GM18499 (cell line): Measurements from ENCODE around the gene RTP2.

Source experiments
- ATAC-seq: cut with Tn5 transposase; IDR thresholded peaks from one replicate; pipeline ENCODE4 v1.9.1; 2021; ENCODE audit warnings: moderate number of reproducible peaks; ENCODE audit not compliant: insufficient read depth, unreplicated experiment

Gene RTP2

GRCh38 chr3:187739094-187739560, 36.8 kb upstream of the RTP2 start:
- ATAC-seq, result no peak

- no peak for ATAC-seq
Measured at GRCh38 chr3:187738331-187739093, 36.2 kb upstream of the RTP2 start.

- no peak for ATAC-seq
Measured at GRCh38 chr3:187738071-187738330, 35.6 kb upstream of the RTP2 start.

- no peak for ATAC-seq
Measured at GRCh38 chr3:187737368-187738070, 35.2 kb upstream of the RTP2 start.

- no peak for ATAC-seq
Measured at GRCh38 chr3:187737006-187737367, 34.6 kb upstream of the RTP2 start.

- ATAC-seq, result no peak
Measured at GRCh38 chr3:187736418-187736871, 34.1 kb upstream of the RTP2 start.

- no peak for ATAC-seq
Measured at GRCh38 chr3:187735837-187736236, 33.5 kb upstream of the RTP2 start.

GRCh38 chr3:187735383-187735782, 33.0 kb upstream of the RTP2 start:
- no peak for ATAC-seq

GRCh38 chr3:187734841-187735240, 32.5 kb upstream of the RTP2 start:
- ATAC-seq, result no peak

GRCh38 chr3:187733371-187733770, 31.0 kb upstream of the RTP2 start:
- ATAC-seq, result no peak

- no peak for ATAC-seq
Measured at GRCh38 chr3:187729598-187729997, 27.2 kb upstream of the RTP2 start.

GRCh38 chr3:187728940-187729583, 26.7 kb upstream of the RTP2 start:
- ATAC-seq, result no peak

GRCh38 chr3:187728248-187728647, 25.9 kb upstream of the RTP2 start:
- no peak for ATAC-seq

- no peak for ATAC-seq
Measured at GRCh38 chr3:187726564-187726963, 24.2 kb upstream of the RTP2 start.

GRCh38 chr3:187725653-187726370, 23.5 kb upstream of the RTP2 start:
- no peak for ATAC-seq

- ATAC-seq, result no peak
Measured at GRCh38 chr3:187725224-187725623, 22.9 kb upstream of the RTP2 start.

GRCh38 chr3:187722206-187722612, 19.9 kb upstream of the RTP2 start:
- no peak for ATAC-seq

- ATAC-seq, result no peak
Measured at GRCh38 chr3:187721055-187721454, 18.7 kb upstream of the RTP2 start.

- ATAC-seq, result no peak
Measured at GRCh38 chr3:187720337-187720670, 17.9 kb upstream of the RTP2 start.

GRCh38 chr3:187719628-187720336, 17.4 kb upstream of the RTP2 start:
- no peak for ATAC-seq
